GM12878 (cell line): Measurements from ENCODE around the gene DNAAF9. TPM values are rescaled to one million over a fixed set of nuclear protein-coding genes. Genes with fewer than 3 reads are reported as not detected.

Experiments
- ATAC-seq: fragments of 200-7000 bp; cut with Tn5 transposase; 3 replicates; pipeline ENCODE4 v1.9.1; 2020; ENCODE audit warnings: mild to moderate bottlenecking, moderate library complexity
- BruUV-seq: library from RNA; stranded (reverse); fragments of 400-500 nt; replicated peaks from 2 replicates; lab custom pipeline; 2021; lab: Mats Ljungman, UMichigan
- CTCF ChIA-PET: fragments of 300-600 bp; sonication (Branson Sonifier 250); formaldehyde crosslinking; extraction: SDS; loops from one replicate; lab custom pipeline; 2021; ENCODE audit warnings: inconsistent platforms; lab: Yijun Ruan, JAX
- POLR2A ChIA-PET: fragments of 350-600 bp; formaldehyde crosslinking; extraction: SDS; loops from one replicate; lab custom pipeline; 2021; ENCODE audit warnings: inconsistent platforms; lab: Charles Lee
- RAD21 ChIA-PET: fragments of 300-600 bp; sonication (Branson Sonifier 250); formaldehyde crosslinking; loops from one replicate; lab custom pipeline; 2023; ENCODE audit warnings: antibody characterized with exemption; ENCODE audit not compliant: unreplicated experiment; lab: Charles Lee
- SMC1A ChIA-PET: fragments of 300-600 bp; sonication (Branson Sonifier 250); formaldehyde crosslinking; loops from one replicate; lab custom pipeline; 2023; ENCODE audit not compliant: unreplicated experiment, uncharacterized antibody; lab: Charles Lee
- DNase-seq: peaks from one replicate; pipeline ENCODE4 v3.0.0-alpha.2; 2011; ENCODE audit warnings: low read depth, low spot score
- FAIRE-seq: peaks from 3 replicates; lab custom pipeline; 2011; peaks lifted over from hg19 to GRCh38; lab: Jason Lieb, UNC
- H2AFZ ChIP-seq: 2 replicates; pipeline ENCODE4 v1.6.0; 2011; ENCODE audit warnings: low read depth, low read length, control low read depth; ENCODE audit not compliant: control insufficient read depth
- H3K27ac ChIP-seq: 2 replicates; pipeline ENCODE4 v1.5.1; 2011; ENCODE audit warnings: control low read depth; ENCODE audit not compliant: control insufficient read depth, insufficient read depth
- H3K27me3 ChIP-seq, 2 experiments: replicated peaks in 1 of 2; 2 replicates each; pipeline versions ENCODE4 v1.6.0 to v1.6.1; 2011; ENCODE audit warnings: low read length in 1 of 2; ENCODE audit not compliant: control insufficient read depth in 2 of 2, insufficient read depth in 2 of 2
- H3K36me3 ChIP-seq, 2 experiments: 2 replicates each; pipeline ENCODE4 v1.5.1; 2011; ENCODE audit warnings: low read length in 1 of 2; ENCODE audit not compliant: control insufficient read depth in 2 of 2, insufficient read depth in 2 of 2
- H3K4me1 ChIP-seq: 2 replicates; pipeline ENCODE4 v1.6.1; 2011; ENCODE audit warnings: mild to moderate bottlenecking, low read length, moderate library complexity, mixed read lengths; ENCODE audit not compliant: control insufficient read depth, insufficient read depth
- H3K4me2 ChIP-seq: 2 replicates; pipeline ENCODE4 v1.6.0; 2011; ENCODE audit warnings: control low read depth; ENCODE audit not compliant: control insufficient read depth, insufficient read depth
- H3K4me3 ChIP-seq: fragments of 200-600 bp; sonication (generic); 2 replicates; pipeline ENCODE4 v1.5.1; 2016
- H3K79me2 ChIP-seq: 2 replicates; pipeline ENCODE4 v1.6.0; 2011; ENCODE audit warnings: low read length; ENCODE audit not compliant: control insufficient read depth, insufficient read depth
- H3K9ac ChIP-seq: 2 replicates; pipeline ENCODE4 v1.8.0; 2011; ENCODE audit warnings: low read length, control low read depth, mixed read lengths; ENCODE audit not compliant: control insufficient read depth, insufficient read depth
- H3K9me3 ChIP-seq: replicated peaks from 3 replicates; pipeline ENCODE4 v1.5.1; 2011; ENCODE audit warnings: mild to moderate bottlenecking, low read length; ENCODE audit not compliant: control insufficient read depth, insufficient read depth
- H4K20me1 ChIP-seq: 2 replicates; pipeline ENCODE4 v1.6.0; 2011; ENCODE audit not compliant: control insufficient read depth, insufficient read depth
- BACH1 ChIP-seq: fragments of 450-650 bp; IDR thresholded peaks from 2 replicates; pipeline ENCODE4 v1.6.1; 2017; ENCODE audit warnings: mild to moderate bottlenecking, borderline replicate concordance
- CBX3 ChIP-seq: fragments of 200-600 bp; sonication (generic); IDR thresholded peaks from 2 replicates; pipeline ENCODE4 v1.6.1; 2016; ENCODE audit warnings: low read depth, borderline replicate concordance
- CBX5 ChIP-seq: sonication (generic); IDR thresholded peaks from 2 replicates; pipeline ENCODE4 v1.6.1; 2016; ENCODE audit warnings: low read depth, moderate library complexity, mild to moderate bottlenecking, inconsistent platforms
- CREM ChIP-seq: IDR thresholded peaks from 2 replicates; pipeline ENCODE4 v1.6.1; 2014; ENCODE audit warnings: antibody characterized with exemption, low read depth
- EP300 ChIP-seq, 2 experiments: fragments of 150-350 bp in 1 of 2; IDR thresholded peaks; 2 replicates each; pipeline ENCODE4 v1.6.1; 2011 to 2012; ENCODE audit warnings: low read depth in 2 of 2, low read length in 2 of 2, borderline replicate concordance in 1 of 2, improper control_type of control experiment in 1 of 2, inconsistent platforms in 1 of 2; ENCODE audit not compliant: control insufficient read depth in 1 of 2
- ETV6 ChIP-seq, 2 experiments: fragments of 450-650 bp in 1 of 2; IDR thresholded peaks in 1 of 2; conservative IDR thresholded peaks in 1 of 2; 2 replicates each; pipeline ENCODE4 v1.6.1; 2014; ENCODE audit warnings: antibody characterized with exemption in 1 of 2, borderline replicate concordance in 1 of 2, low read depth in 1 of 2, mild to moderate bottlenecking in 1 of 2, moderate library complexity in 1 of 2
- IRF4 ChIP-seq: IDR thresholded peaks from 2 replicates; pipeline ENCODE4 v1.6.1; 2011; ENCODE audit warnings: low read depth, low read length
- KAT2A ChIP-seq: conservative IDR thresholded peaks from 2 replicates; pipeline ENCODE4 v1.6.1; 2011; ENCODE audit warnings: low read depth, low read length; ENCODE audit not compliant: control insufficient read depth
- LARP7 ChIP-seq: fragments of 450-650 bp; IDR thresholded peaks from 2 replicates; pipeline ENCODE4 v1.6.1; 2017; ENCODE audit warnings: mild to moderate bottlenecking
- PML ChIP-seq: IDR thresholded peaks from 2 replicates; pipeline ENCODE4 v1.6.1; 2012; ENCODE audit warnings: low read length, inconsistent platforms
- SIN3A ChIP-seq: IDR thresholded peaks from 2 replicates; pipeline ENCODE4 v1.6.1; 2012; ENCODE audit warnings: low read depth, low read length, improper control_type of control experiment
- SMAD1 ChIP-seq: fragments of 450-650 bp; IDR thresholded peaks from 2 replicates; pipeline ENCODE4 v1.6.1; 2018; ENCODE audit warnings: mild to moderate bottlenecking, low read depth; ENCODE audit not compliant: partially characterized antibody
- STAT3 ChIP-seq: IDR thresholded peaks from 2 replicates; pipeline ENCODE4 v1.6.1; 2011; ENCODE audit warnings: low read depth, low read length, improper control_type of control experiment
- WGBS: methylation state at CpG from one replicate; pipeline ENCODE4 v1.1.6; 2016; ENCODE audit warnings: low lambda C conversion rate; ENCODE audit not compliant: insufficient replicate concordance, insufficient coverage; ENCODE audit errors: missing lambda C conversion rate; 5-methylcytosine and 5-hydroxymethylcytosine counted together
- in situ Hi-C: fragments of 300-500 bp; cut with MboI; formaldehyde crosslinking; loops from 9 replicates; pipeline ENCODE4 v1.14.3; 2018; ENCODE audit warnings: mixed read lengths
- intact Hi-C: fragments of 100-400 bp; cut with micrococcal nuclease; formaldehyde crosslinking; loops from one replicate; pipeline ENCODE4 v1.14.2; 2022; ENCODE audit not compliant: unreplicated experiment
- polyA plus RNA-seq, 11 experiments: library from polyadenylated mRNA; depleted of rRNA in 4 of 11; unstranded in 6 of 11; stranded (reverse) in 5 of 11; fragments of >200 nt; fragmentation: Nextera tagmentation in 4 of 11; fragmentation: Illumina TruSeq in 1 of 11; extraction: Ambion mirVana in 4 of 11; extraction: Trizol in 1 of 11; gene quantifications; 1 replicate in 1 of 11; 2 replicates in 10 of 11; pipeline versions ENCODE4 v1.2.1 to v1.2.3, GENCODE V29; 2011 to 2016; ENCODE audit warnings: inconsistent platforms in 2 of 11, missing spikeins in 2 of 11, low read depth in 1 of 11
- total RNA-seq, 4 experiments: library from RNA; depleted of rRNA in 3 of 4; stranded (reverse); fragments of >200 nt in 3 of 4; fragmentation: Illumina TruSeq in 1 of 4; extraction: Trizol in 1 of 4; gene quantifications; 2 replicates each; pipeline versions ENCODE4 v1.2.1 to v1.2.3, GENCODE V29; 2013 to 2021
- TF ChIP-seq, protein P1 (sequence below): fragments of 450-650 bp; IDR thresholded peaks from 2 replicates; pipeline ENCODE4 v1.6.1; 2017; ENCODE audit warnings: mild to moderate bottlenecking, moderate library complexity
- TF ChIP-seq, protein P2 (sequence below), 3 experiments: IDR thresholded peaks in 2 of 3; conservative IDR thresholded peaks in 1 of 3; 2 replicates each; pipeline ENCODE4 v1.5.1; 2011; ENCODE audit warnings: low read depth in 3 of 3, low read length in 3 of 3, mild to moderate bottlenecking in 3 of 3, control low read depth in 2 of 3, moderate library complexity in 2 of 3, inconsistent platforms in 1 of 3, mixed read lengths in 1 of 3; ENCODE audit not compliant: control insufficient read depth in 2 of 3, insufficient read depth in 1 of 3; ENCODE audit errors: extremely low read depth in 1 of 3
- TF ChIP-seq, protein P3 (sequence below): fragments of 450-650 bp; IDR thresholded peaks from 2 replicates; pipeline ENCODE4 v1.6.1; 2017; ENCODE audit warnings: mild to moderate bottlenecking
- TF ChIP-seq, protein P4 (sequence below): fragments of 450-650 bp; IDR thresholded peaks from 2 replicates; pipeline ENCODE4 v1.6.1; 2016; ENCODE audit warnings: mild to moderate bottlenecking

The DNAAF9 gene
- total and polyA plus RNA-seq, 10 of the 15 experiments (the other 5 are each of a cell fraction or from before 2014, with no cell fraction given), result 0.08 to 2.1 (median 1.3) TPM

DNA sequence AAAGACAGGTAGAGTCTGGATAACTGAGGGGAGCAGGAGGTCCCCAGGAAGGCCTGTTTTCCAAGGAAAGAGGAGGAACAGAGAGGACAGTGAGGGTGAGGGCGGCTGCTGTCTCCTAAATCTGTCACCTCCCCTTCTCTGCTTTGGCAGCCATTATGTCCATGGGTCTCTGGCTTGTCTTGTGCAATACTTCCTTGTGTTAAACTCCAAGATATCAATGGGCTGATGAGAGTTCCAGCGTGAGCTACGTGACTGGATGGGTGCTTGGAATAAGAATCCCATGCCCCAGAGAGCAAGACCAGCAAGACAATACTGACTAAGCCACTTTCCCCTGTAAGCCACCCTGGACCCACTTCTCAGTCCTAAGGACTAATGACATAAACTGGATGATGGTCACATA, 26.3 kb upstream of the DNAAF9 start:
- no peaks in the 10 kb centered on the region for H3K27me3 ChIP-seq
- ChIA-PET RAD21 (no interaction called here), SMC1A (no interaction called here), POLR2A (no interaction called here), CTCF (no interaction called here)
- no peak overlapping the region for H3K4me2 ChIP-seq
- ATAC-seq (no peak), DNase-seq (no peak), FAIRE-seq (no peak)
- H4K20me1 ChIP-seq, result no peaks in the 10 kb centered on the region
- no peak overlapping the region for H3K27ac ChIP-seq
- WGBS, result 30% methylated on average over 3 of the region's 3 CpGs
- peaks cover 7% of the 10 kb centered on the region for H3K4me1 ChIP-seq
- H2AFZ ChIP-seq, result no peak overlapping the region
- no peaks in the 10 kb centered on the region for H3K9me3 ChIP-seq
- BruUV-seq, result no TSS peak
- in situ Hi-C loops (no loop called here), intact Hi-C loops (no loop called here)
- no peak for TF ChIP-seq IRF4
- TF ChIP-seq, protein P1, sequence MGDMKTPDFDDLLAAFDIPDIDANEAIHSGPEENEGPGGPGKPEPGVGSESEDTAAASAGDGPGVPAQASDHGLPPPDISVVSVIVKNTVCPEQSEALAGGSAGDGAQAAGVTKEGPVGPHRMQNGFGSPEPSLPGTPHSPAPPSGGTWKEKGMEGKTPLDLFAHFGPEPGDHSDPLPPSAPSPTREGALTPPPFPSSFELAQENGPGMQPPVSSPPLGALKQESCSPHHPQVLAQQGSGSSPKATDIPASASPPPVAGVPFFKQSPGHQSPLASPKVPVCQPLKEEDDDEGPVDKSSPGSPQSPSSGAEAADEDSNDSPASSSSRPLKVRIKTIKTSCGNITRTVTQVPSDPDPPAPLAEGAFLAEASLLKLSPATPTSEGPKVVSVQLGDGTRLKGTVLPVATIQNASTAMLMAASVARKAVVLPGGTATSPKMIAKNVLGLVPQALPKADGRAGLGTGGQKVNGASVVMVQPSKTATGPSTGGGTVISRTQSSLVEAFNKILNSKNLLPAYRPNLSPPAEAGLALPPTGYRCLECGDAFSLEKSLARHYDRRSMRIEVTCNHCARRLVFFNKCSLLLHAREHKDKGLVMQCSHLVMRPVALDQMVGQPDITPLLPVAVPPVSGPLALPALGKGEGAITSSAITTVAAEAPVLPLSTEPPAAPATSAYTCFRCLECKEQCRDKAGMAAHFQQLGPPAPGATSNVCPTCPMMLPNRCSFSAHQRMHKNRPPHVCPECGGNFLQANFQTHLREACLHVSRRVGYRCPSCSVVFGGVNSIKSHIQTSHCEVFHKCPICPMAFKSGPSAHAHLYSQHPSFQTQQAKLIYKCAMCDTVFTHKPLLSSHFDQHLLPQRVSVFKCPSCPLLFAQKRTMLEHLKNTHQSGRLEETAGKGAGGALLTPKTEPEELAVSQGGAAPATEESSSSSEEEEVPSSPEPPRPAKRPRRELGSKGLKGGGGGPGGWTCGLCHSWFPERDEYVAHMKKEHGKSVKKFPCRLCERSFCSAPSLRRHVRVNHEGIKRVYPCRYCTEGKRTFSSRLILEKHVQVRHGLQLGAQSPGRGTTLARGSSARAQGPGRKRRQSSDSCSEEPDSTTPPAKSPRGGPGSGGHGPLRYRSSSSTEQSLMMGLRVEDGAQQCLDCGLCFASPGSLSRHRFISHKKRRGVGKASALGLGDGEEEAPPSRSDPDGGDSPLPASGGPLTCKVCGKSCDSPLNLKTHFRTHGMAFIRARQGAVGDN, result no peak
- no peak for TF ChIP-seq LARP7
- TF ChIP-seq PML, result no peak
- TF ChIP-seq SIN3A, result no peak
- TF ChIP-seq BACH1, result no peak
- no peak for TF ChIP-seq STAT3
- no peak for TF ChIP-seq KAT2A
- no peak for TF ChIP-seq CBX3
- TF ChIP-seq CREM, result no peak
- TF ChIP-seq SMAD1, result no peak
- TF ChIP-seq ETV6 (conservative IDR thresholded peaks at IDR 0.05 in 1 of 2, IDR thresholded peaks at IDR 0.05 in 1 of 2; ENCODE audit: borderline replicate concordance in 1 of 2, low read depth in 1 of 2), result no peak
- no peak for TF ChIP-seq CBX5
- TF ChIP-seq, protein P2, sequence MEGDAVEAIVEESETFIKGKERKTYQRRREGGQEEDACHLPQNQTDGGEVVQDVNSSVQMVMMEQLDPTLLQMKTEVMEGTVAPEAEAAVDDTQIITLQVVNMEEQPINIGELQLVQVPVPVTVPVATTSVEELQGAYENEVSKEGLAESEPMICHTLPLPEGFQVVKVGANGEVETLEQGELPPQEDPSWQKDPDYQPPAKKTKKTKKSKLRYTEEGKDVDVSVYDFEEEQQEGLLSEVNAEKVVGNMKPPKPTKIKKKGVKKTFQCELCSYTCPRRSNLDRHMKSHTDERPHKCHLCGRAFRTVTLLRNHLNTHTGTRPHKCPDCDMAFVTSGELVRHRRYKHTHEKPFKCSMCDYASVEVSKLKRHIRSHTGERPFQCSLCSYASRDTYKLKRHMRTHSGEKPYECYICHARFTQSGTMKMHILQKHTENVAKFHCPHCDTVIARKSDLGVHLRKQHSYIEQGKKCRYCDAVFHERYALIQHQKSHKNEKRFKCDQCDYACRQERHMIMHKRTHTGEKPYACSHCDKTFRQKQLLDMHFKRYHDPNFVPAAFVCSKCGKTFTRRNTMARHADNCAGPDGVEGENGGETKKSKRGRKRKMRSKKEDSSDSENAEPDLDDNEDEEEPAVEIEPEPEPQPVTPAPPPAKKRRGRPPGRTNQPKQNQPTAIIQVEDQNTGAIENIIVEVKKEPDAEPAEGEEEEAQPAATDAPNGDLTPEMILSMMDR (IDR thresholded peaks at IDR 0.05 in 2 of 3, conservative IDR thresholded peaks at IDR 0.05 in 1 of 3; ENCODE audit: control insufficient read depth in 2 of 3, extremely low read depth in 1 of 3, insufficient read depth in 1 of 3, low read depth in 3 of 3, low read length in 3 of 3), result no peak
- TF ChIP-seq, protein P3, sequence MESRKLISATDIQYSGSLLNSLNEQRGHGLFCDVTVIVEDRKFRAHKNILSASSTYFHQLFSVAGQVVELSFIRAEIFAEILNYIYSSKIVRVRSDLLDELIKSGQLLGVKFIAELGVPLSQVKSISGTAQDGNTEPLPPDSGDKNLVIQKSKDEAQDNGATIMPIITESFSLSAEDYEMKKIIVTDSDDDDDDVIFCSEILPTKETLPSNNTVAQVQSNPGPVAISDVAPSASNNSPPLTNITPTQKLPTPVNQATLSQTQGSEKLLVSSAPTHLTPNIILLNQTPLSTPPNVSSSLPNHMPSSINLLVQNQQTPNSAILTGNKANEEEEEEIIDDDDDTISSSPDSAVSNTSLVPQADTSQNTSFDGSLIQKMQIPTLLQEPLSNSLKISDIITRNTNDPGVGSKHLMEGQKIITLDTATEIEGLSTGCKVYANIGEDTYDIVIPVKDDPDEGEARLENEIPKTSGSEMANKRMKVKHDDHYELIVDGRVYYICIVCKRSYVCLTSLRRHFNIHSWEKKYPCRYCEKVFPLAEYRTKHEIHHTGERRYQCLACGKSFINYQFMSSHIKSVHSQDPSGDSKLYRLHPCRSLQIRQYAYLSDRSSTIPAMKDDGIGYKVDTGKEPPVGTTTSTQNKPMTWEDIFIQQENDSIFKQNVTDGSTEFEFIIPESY, result no peak
- TF ChIP-seq EP300 (IDR thresholded peaks at IDR 0.05; ENCODE audit: borderline replicate concordance in 1 of 2, control insufficient read depth in 1 of 2, low read depth in 2 of 2, low read length in 2 of 2), result no peak
- TF ChIP-seq, protein P4, sequence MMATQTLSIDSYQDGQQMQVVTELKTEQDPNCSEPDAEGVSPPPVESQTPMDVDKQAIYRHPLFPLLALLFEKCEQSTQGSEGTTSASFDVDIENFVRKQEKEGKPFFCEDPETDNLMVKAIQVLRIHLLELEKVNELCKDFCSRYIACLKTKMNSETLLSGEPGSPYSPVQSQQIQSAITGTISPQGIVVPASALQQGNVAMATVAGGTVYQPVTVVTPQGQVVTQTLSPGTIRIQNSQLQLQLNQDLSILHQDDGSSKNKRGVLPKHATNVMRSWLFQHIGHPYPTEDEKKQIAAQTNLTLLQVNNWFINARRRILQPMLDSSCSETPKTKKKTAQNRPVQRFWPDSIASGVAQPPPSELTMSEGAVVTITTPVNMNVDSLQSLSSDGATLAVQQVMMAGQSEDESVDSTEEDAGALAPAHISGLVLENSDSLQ, result no peak
- no peaks in the 10 kb centered on the region for H3K36me3 ChIP-seq
- H3K9ac ChIP-seq, result no peak overlapping the region
- no peak overlapping the region for H3K4me3 ChIP-seq
- H3K79me2 ChIP-seq, result no peaks in the 10 kb centered on the region
